Dendritic cell treated with granulocyte-macrophage colony-stimulating factor and Interleukin-4, amounts not matched to agents 40 ng/mL and 50 ng/mL, for 4 days (primary cell): ENCODE measurements around the gene PRR14L.
"Not testable (repeated sequence)": the region's sequence is repeated elsewhere in the genome, so short reads cannot be mapped to it uniquely, and the experiment has no call there.

Experiments used
- H3K27ac Mint-ChIP-seq: one replicate; pipeline ENCODE4 v1.8.0; 2022; ENCODE audit warnings: mild to moderate bottlenecking, mixed read lengths
- H3K27me3 Mint-ChIP-seq: one replicate; pipeline ENCODE4 v1.8.0; 2022; ENCODE audit warnings: mild to moderate bottlenecking, mixed read lengths
- H3K36me3 Mint-ChIP-seq: one replicate; pipeline ENCODE4 v1.8.0; 2022; ENCODE audit warnings: low read depth, mixed read lengths
- H3K4me1 Mint-ChIP-seq: one replicate; pipeline ENCODE4 v1.8.0; 2022; ENCODE audit warnings: low read depth, mixed read lengths
- H3K4me3 Mint-ChIP-seq: one replicate; pipeline ENCODE4 v1.8.0; 2022; ENCODE audit warnings: mild to moderate bottlenecking, moderate library complexity, mixed read lengths
- H3K9me3 Mint-ChIP-seq: one replicate; pipeline ENCODE4 v1.8.0; 2022; ENCODE audit warnings: mixed read lengths
- intact Hi-C: fragments of 100-400 bp; cut with micrococcal nuclease; formaldehyde crosslinking; loops from one replicate; pipeline ENCODE4 v1.15.0; 2022

The PRR14L gene

DNA sequence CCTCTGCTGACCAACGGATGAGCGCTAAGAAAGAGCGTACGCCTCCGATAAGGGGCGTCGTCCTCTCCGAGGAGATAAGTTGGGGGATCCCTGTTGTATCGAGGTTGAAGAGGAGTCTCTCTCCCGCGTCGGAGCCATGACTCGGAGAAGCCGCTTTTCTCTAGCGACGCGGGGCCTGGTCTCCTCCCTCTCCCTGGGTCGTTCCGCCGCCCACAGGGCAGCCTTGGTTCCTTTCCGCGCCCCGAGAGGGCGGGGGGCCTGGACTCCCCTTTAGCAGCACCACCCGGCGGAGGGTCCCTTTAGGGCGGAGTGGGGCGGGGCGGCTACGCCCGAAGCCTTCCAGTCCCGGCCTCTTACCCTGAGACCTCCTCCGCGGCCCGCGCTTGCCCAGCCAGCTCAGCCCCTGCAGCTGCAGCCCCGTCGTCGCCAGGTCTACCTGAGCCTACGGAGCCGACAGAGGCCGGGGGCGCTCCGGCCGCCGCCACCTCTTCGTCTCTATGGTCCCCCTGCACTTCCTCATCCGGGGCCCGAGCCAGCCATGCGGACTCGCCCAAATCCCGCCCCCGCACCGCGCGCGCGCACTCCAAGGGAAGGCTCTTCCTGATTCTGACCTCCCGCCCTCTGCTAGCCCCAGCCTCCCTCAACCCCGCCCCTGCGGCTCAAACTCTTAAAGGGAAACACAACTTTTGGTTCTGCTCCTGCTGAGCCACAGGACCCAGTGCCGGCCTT lies at the start of gene PRR14L:
PRR14L (minus strand) TSS at position 497 of the 729 bp plus-strand sequence. CDS start 11,272 bp downstream, outside the sequence.
- Mint-ChIP-seq H3K4me3 (peak within 1 kb of the TSS; percentile 85), H3K9me3 (no peaks in the 10 kb centered on the region), H3K27me3 (no peaks in the 10 kb centered on the region), H3K27ac (peak within 1 kb of the TSS; percentile 97), H3K36me3 (peaks cover 48% of the 10 kb centered on the region), H3K4me1 (peaks cover 63% of the 10 kb centered on the region)
- intact Hi-C loops, result loop anchor here (5.0 kb wide), 2 partner anchors 72 to 87 kb away; partner anchors contain the start of gene PISD

- H3K27me3 Mint-ChIP-seq, H3K27ac Mint-ChIP-seq, H3K4me3 Mint-ChIP-seq, intact Hi-C loops, H3K9me3 Mint-ChIP-seq, H3K4me1 Mint-ChIP-seq: not testable (repeated sequence)
- peaks cover 88% of the 10 kb centered on the region for H3K36me3 Mint-ChIP-seq
Measured at GRCh38 chr22:31799358-31799757, 49.4 kb upstream of the PRR14L start.

DNA sequence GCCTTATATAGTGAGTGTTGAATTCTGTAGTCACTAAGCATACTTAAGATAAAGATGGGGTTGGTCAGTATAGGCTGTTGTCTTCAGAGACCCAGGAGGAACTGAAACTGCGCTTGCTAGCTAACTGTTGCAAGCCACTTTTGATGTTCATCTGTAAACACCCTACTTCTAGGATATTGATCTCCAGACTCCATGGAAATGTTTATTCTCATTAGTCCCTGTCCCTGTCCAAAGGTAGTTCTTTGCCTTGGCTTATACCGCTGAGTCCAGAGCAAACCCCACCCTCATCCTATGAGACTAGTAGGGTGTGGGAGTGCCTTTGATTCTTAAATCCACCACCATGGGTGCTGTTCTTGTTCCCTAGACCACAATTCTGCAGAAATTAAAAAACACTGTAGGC lies 40.3 kb upstream of the PRR14L start:
- Mint-ChIP-seq H3K4me1 (peaks cover 31% of the 10 kb centered on the region), H3K9me3 (no peaks in the 10 kb centered on the region), H3K27me3 (no peaks in the 10 kb centered on the region), H3K27ac (peak overlapping the region; percentile 84), H3K4me3 (no peak overlapping the region), H3K36me3 (peaks cover 26% of the 10 kb centered on the region)
- intact Hi-C loops, result no loop called here

- Mint-ChIP-seq H3K27ac (peak overlapping the region; percentile 84), H3K4me1 (peaks cover 35% of the 10 kb centered on the region), H3K36me3 (peaks cover 28% of the 10 kb centered on the region), H3K27me3 (no peaks in the 10 kb centered on the region), H3K4me3 (no peak overlapping the region), H3K9me3 (no peaks in the 10 kb centered on the region)
- intact Hi-C loops, result no loop called here
Measured at GRCh38 chr22:31789803-31790202, 39.9 kb upstream of the PRR14L start.

GRCh38 chr22:31776231-31776630 lies 26.3 kb upstream of the PRR14L start:
- Mint-ChIP-seq H3K27ac (no peak overlapping the region), H3K27me3 (no peaks in the 10 kb centered on the region), H3K9me3 (no peaks in the 10 kb centered on the region), H3K4me1 (no peaks in the 10 kb centered on the region), H3K36me3 (peaks cover 95% of the 10 kb centered on the region), H3K4me3 (no peak overlapping the region)
- intact Hi-C loops, result no loop called here

DNA sequence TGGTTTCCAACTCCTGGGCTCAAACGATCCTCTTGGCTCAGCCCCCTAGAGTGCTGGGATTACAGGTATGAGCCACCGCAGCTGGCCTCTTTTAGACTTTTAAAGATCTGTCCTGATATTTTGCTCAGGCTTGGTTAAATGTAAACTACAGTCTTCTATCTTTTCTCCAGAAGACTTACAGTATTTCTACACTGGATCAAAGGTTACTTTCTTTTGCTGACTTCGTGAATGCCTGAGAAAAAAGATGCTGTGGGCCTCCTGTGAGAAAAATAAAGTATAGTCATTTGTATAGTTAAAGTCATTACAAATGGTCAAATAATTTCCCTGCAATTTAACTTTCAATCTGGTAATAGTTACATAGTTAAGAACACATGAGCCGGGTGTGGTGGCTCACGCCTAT lies 23.5 kb upstream of the PRR14L start:
- H3K9me3 Mint-ChIP-seq, result no peaks in the 10 kb centered on the region

GRCh38 chr22:31768422-31769059 lies 18.6 kb upstream of the PRR14L start:
- Mint-ChIP-seq H3K36me3 (peaks cover 99% of the 10 kb centered on the region), H3K4me1 (no peaks in the 10 kb centered on the region), H3K9me3 (no peaks in the 10 kb centered on the region), H3K4me3 (no peak overlapping the region), H3K27me3 (no peaks in the 10 kb centered on the region), H3K27ac (no peak overlapping the region)
- intact Hi-C loops, result no loop called here

More for the DNA sequence above, 23.5 kb upstream of the PRR14L start:
- Mint-ChIP-seq H3K27me3 (no peaks in the 10 kb centered on the region), H3K4me1 (no peaks in the 10 kb centered on the region), H3K4me3 (no peak overlapping the region), H3K36me3 (peaks cover 98% of the 10 kb centered on the region), H3K27ac (peak overlapping the region; percentile 45)
- intact Hi-C loops, result no loop called here

DNA sequence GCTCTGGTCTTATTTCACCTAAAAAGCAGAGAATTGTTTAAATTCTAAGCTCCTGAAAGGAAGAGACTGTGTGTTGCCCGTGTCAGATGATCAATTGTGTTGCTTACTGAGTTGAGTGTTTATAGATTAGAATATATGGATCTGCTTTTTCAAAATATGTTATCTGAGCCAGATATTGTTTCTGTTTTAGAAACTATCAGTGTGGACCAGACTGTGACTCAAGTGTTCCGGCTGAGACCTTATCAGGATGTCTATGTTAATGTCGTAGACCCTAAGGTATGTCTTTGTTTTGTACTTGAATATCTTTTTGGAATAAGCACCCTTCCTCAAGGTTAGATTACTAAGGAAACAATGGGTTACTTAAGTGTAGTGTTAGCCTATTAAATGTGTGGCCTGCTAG lies 14.9 kb upstream of the PRR14L start:
- H3K4me3 Mint-ChIP-seq, result no peak overlapping the region

DNA sequence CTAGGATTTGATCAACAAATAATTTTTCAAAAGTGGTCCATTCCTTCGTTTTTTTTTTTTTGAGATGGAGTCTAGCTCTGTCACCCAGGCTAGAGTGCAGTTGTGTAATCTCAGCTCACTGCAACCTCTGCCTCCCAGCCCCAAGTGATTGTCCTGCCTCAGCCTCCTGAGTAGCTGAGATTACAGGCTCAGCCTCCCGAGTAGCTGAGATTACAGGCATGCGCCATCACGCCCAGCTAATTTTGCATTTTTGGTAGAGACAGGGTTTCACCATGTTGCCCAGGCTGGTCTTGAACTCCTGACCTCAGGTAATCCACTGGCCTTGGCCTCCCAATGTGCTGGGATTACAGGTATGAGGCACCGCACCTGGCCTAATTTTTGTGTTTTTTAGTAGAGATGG lies 8.9 kb upstream of the PRR14L start:
- H3K27ac Mint-ChIP-seq, intact Hi-C loops, H3K9me3 Mint-ChIP-seq, H3K27me3 Mint-ChIP-seq, H3K4me3 Mint-ChIP-seq: not testable (repeated sequence)
- peaks cover 67% of the 10 kb centered on the region for H3K36me3 Mint-ChIP-seq
- H3K4me1 Mint-ChIP-seq, result peaks cover 16% of the 10 kb centered on the region

More for the DNA sequence above, 14.9 kb upstream of the PRR14L start:
- Mint-ChIP-seq H3K36me3 (peaks cover 94% of the 10 kb centered on the region), H3K9me3 (no peaks in the 10 kb centered on the region), H3K4me1 (no peaks in the 10 kb centered on the region), H3K27ac (no peak overlapping the region), H3K27me3 (no peaks in the 10 kb centered on the region)
- intact Hi-C loops, result no loop called here

GRCh38 chr22:31757265-31757664 lies 7.3 kb upstream of the PRR14L start:
- H3K36me3 Mint-ChIP-seq, result peaks cover 61% of the 10 kb centered on the region
- no peaks in the 10 kb centered on the region for H3K27me3 Mint-ChIP-seq
- intact Hi-C loops, result no loop called here
- no peak overlapping the region for H3K27ac Mint-ChIP-seq
- H3K4me3 Mint-ChIP-seq, result no peak overlapping the region
- H3K4me1 Mint-ChIP-seq, result peaks cover 31% of the 10 kb centered on the region
- H3K9me3 Mint-ChIP-seq, result no peaks in the 10 kb centered on the region

DNA sequence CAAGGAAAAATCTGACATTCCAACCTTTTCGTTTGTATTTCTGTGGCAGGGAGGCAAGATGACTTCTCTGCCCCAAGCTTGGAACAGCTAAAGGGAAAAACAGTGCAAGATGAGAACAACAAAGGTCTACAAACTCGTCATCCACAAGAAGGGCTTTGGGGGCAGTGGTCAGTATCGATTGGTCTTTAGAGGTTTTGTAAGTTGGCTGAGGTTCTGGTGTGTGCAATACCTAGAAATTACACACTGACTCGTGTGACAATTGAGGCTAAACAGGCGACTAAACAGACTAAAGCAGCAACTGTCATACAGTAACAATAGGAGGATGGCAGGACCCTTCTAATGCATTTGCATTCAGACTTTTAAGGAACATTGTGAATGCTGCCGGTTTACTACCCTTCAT lies 4.9 kb upstream of the PRR14L start:
- H3K9me3 Mint-ChIP-seq, result no peaks in the 10 kb centered on the region
- no peaks in the 10 kb centered on the region for H3K27me3 Mint-ChIP-seq
- H3K4me3 Mint-ChIP-seq, result peak overlapping the region; percentile 85
- H3K4me1 Mint-ChIP-seq, result peaks cover 43% of the 10 kb centered on the region
- peaks cover 41% of the 10 kb centered on the region for H3K36me3 Mint-ChIP-seq
- intact Hi-C loops, result loop anchor here (5.0 kb wide), 1 partner anchor 93 kb away; the partner anchor contains the start of gene PISD
- H3K27ac Mint-ChIP-seq, result peak overlapping the region; percentile 97

GRCh38 chr22:31753634-31754501 lies 3.9 kb upstream of the PRR14L start, which contains the start of gene DEPDC5:
Gene DEPDC5 (plus strand): TSS chr22:31754019. CDS start chr22:31754922, 903 bp downstream.
- peaks cover 48% of the 10 kb centered on the region for H3K4me1 Mint-ChIP-seq

DNA sequence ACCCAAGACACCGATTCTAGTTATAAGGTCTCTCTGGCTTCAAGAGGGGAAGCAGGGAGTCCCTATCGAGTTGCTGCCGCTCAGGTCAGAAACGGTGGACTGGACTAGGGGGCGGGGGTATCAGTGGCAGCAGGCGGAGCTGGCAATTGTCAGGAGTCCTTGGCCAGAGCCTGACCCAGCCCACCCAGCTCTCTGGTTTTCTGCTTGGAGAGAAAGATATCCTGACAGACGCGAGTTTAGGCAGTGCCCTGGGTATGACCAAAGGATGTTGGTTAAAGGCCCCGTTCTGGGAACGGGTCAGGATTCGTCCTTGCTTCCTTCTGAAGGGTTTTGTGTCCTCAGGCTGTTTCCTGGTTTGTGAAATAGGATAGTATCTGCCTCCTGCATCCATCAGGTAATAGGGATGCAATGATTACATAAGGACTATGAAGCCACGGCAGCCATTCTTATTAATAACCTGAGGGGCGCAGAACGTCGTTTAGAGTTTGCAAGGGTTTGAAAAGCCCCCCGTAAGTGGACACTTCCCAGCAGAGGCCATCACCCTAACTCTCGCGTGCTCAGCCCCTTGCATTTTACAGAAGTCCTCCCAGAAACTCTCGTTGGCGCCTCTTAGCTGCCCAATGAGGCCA lies 3.2 kb upstream of the PRR14L start:
- H3K4me1 Mint-ChIP-seq, result peaks cover 55% of the 10 kb centered on the region

More at GRCh38 chr22:31753634-31754501, 3.9 kb upstream of the PRR14L start, which contains the start of gene DEPDC5:
- Mint-ChIP-seq H3K9me3 (no peaks in the 10 kb centered on the region), H3K4me3 (peak within 1 kb of the TSS; percentile 85), H3K36me3 (peaks cover 40% of the 10 kb centered on the region), H3K27me3 (no peaks in the 10 kb centered on the region), H3K27ac (peak within 1 kb of the TSS; percentile 97)
- intact Hi-C loops, result loop anchor here (5.0 kb wide), 1 partner anchor 92 kb away; the partner anchor contains the start of gene PISD

More for the DNA sequence above, 3.2 kb upstream of the PRR14L start:
- Mint-ChIP-seq H3K27ac (peak overlapping the region; percentile 97), H3K27me3 (no peaks in the 10 kb centered on the region), H3K4me3 (peak overlapping the region; percentile 85), H3K9me3 (no peaks in the 10 kb centered on the region), H3K36me3 (peaks cover 32% of the 10 kb centered on the region)
- intact Hi-C loops, result loop anchor here (5.0 kb wide), 1 partner anchor 91 kb away; the partner anchor contains the start of gene PISD
